SK-N-SH (cell line): ENCODE data around the gene RFX2. TPM values are rescaled to one million over a fixed set of nuclear protein-coding genes. Genes with fewer than 3 reads are reported as not detected.
A peak's percentile ranks its signal among the peaks of the same experiment; 100 is the strongest.

Experiments used
- CTCF ChIA-PET: fragments of 300-600, 350-600 bp; formaldehyde crosslinking; extraction: SDS; loops from one replicate; lab custom pipeline; 2021; lab: Yijun Ruan, JAX
- POLR2A ChIA-PET: fragments of 350-600 bp; sonication (Branson Sonifier 250); formaldehyde crosslinking; extraction: SDS; loops from one replicate; lab custom pipeline; 2020; ENCODE audit warnings: antibody characterized with exemption, inconsistent platforms; lab: Yijun Ruan, JAX
- DNase-seq: peaks from one replicate; pipeline ENCODE4 v3.0.0; 2012
- H2AFZ ChIP-seq: fragments of 200-600 bp; sonication (generic); 2 replicates; pipeline ENCODE4 v1.8.1; 2016; ENCODE audit warnings: antibody characterized with exemption, mild to moderate bottlenecking, low read depth
- H3F3A ChIP-seq: fragments of 200-600 bp; sonication (generic); replicated peaks from 2 replicates; pipeline ENCODE3; 2016; ENCODE audit warnings: antibody characterized with exemption, mild to moderate bottlenecking; ENCODE audit not compliant: insufficient read depth
- H3K27ac ChIP-seq, 2 experiments: fragments of 200-500 bp in 1 of 2; fragments of 200-600 bp in 1 of 2; sonication (Bioruptor generic) in 1 of 2; sonication (generic), shearing (Covaris generic) in 1 of 2; 2 replicates each; pipeline versions ENCODE4 v1.5.1 to v1.6.1; 2014 to 2016; ENCODE audit warnings: low read depth in 2 of 2, inconsistent platforms in 1 of 2, low read length in 1 of 2, mild to moderate bottlenecking in 1 of 2, mixed read lengths in 1 of 2
- H3K27me3 ChIP-seq: fragments of 200-600 bp; sonication (generic), shearing (Covaris generic); 2 replicates; pipeline ENCODE4 v1.6.1; 2016; ENCODE audit warnings: mixed run types; ENCODE audit not compliant: insufficient read depth
- H3K36me3 ChIP-seq, 2 experiments: fragments of 200-500 bp in 1 of 2; fragments of 200-600 bp in 1 of 2; sonication (Bioruptor generic) in 1 of 2; sonication (generic) in 1 of 2; replicated peaks in 1 of 2; 2 replicates each; pipeline versions ENCODE3 to v1.5.1; 2014 to 2016; ENCODE audit warnings: low read length in 1 of 2, mild to moderate bottlenecking in 1 of 2; ENCODE audit not compliant: insufficient read depth in 2 of 2, control insufficient read depth in 1 of 2
- H3K4me1 ChIP-seq, 2 experiments: fragments of 200-500 bp in 1 of 2; fragments of 200-600 bp in 1 of 2; sonication (Bioruptor generic) in 1 of 2; sonication (generic), shearing (Covaris generic) in 1 of 2; 2 replicates each; pipeline versions ENCODE4 v1.5.1 to v1.6.1; 2014 to 2016; ENCODE audit warnings: low read depth in 1 of 2, low read length in 1 of 2, mixed run types in 1 of 2; ENCODE audit not compliant: insufficient read depth in 2 of 2, control insufficient read depth in 1 of 2
- H3K4me2 ChIP-seq: fragments of 200-600 bp; sonication (generic), shearing (Covaris generic); 2 replicates; pipeline ENCODE4 v1.6.1; 2017; ENCODE audit warnings: mixed run types
- H3K4me3 ChIP-seq, 2 experiments: fragments of 200-500 bp in 1 of 2; fragments of 200-600 bp in 1 of 2; sonication (Bioruptor generic) in 1 of 2; sonication (generic), shearing (Covaris generic) in 1 of 2; 2 replicates each; pipeline versions ENCODE4 v1.5.1 to v1.8.1; 2014 to 2016; ENCODE audit warnings: low read depth in 2 of 2, inconsistent platforms in 1 of 2, low read length in 1 of 2, mild to moderate bottlenecking in 1 of 2, mixed read lengths in 1 of 2, moderate library complexity in 1 of 2
- H3K79me2 ChIP-seq: fragments of 200-600 bp; sonication (generic); 2 replicates; pipeline ENCODE4 v1.8.1; 2017; ENCODE audit warnings: mild to moderate bottlenecking; ENCODE audit not compliant: insufficient read depth
- H3K9ac ChIP-seq: fragments of 200-600 bp; sonication (generic); 2 replicates; pipeline ENCODE4 v1.6.1; 2017; ENCODE audit warnings: mixed run types
- H3K9me2 ChIP-seq: fragments of 200-600 bp; sonication (generic); 2 replicates; pipeline ENCODE4 v1.6.1; 2017; ENCODE audit warnings: mixed run types
- H3K9me3 ChIP-seq: fragments of 200-600 bp; sonication (generic); 2 replicates; pipeline ENCODE4 v1.6.1; 2017; ENCODE audit warnings: mixed run types, mild to moderate bottlenecking, moderate library complexity
- H4K20me1 ChIP-seq: fragments of 200-600 bp; sonication (generic); 2 replicates; pipeline ENCODE4 v1.6.1; 2017; ENCODE audit warnings: mild to moderate bottlenecking, mixed run types; ENCODE audit not compliant: insufficient read depth
- ELF1 ChIP-seq: IDR thresholded peaks from 2 replicates; pipeline ENCODE4 v1.4.0; 2012
- FOXM1 ChIP-seq: IDR thresholded peaks from 2 replicates; pipeline ENCODE4 v1.4.0; 2012; ENCODE audit warnings: low read depth, mild to moderate bottlenecking
- GABPA ChIP-seq: IDR thresholded peaks from 2 replicates; pipeline ENCODE4 v1.4.0; 2012; ENCODE audit warnings: low read depth, mild to moderate bottlenecking
- MEF2A ChIP-seq: IDR thresholded peaks from 2 replicates; pipeline ENCODE4 v1.4.0; 2012; ENCODE audit warnings: low read depth, borderline replicate concordance
- NFIC ChIP-seq: IDR thresholded peaks from 2 replicates; pipeline ENCODE4 v1.4.0; 2012; ENCODE audit warnings: borderline replicate concordance
- POLR2AphosphoS5 ChIP-seq: IDR thresholded peaks from 2 replicates; pipeline ENCODE4 v1.6.1; 2012; ENCODE audit warnings: low read depth, low read length
- RAD21 ChIP-seq: IDR thresholded peaks from 2 replicates; pipeline ENCODE4 v1.6.1; 2012; ENCODE audit warnings: mild to moderate bottlenecking, low read length
- RCOR1 ChIP-seq: fragments of 150-350 bp; IDR thresholded peaks from 2 replicates; pipeline ENCODE4 v1.6.1; 2017; ENCODE audit warnings: antibody characterized with exemption, low read length
- RXRA ChIP-seq: IDR thresholded peaks from 2 replicates; pipeline ENCODE4 v1.4.0; 2012; ENCODE audit warnings: low read depth, mild to moderate bottlenecking, borderline replicate concordance
- SIN3A ChIP-seq: IDR thresholded peaks from 2 replicates; pipeline ENCODE4 v1.6.1; 2012; ENCODE audit warnings: low read depth, mild to moderate bottlenecking, low read length, moderate library complexity, borderline replicate concordance
- TAF1 ChIP-seq: IDR thresholded peaks from 2 replicates; pipeline ENCODE4 v1.6.1; 2012; ENCODE audit warnings: low read depth, mild to moderate bottlenecking, low read length, moderate library complexity, borderline replicate concordance
- TCF12 ChIP-seq: IDR thresholded peaks from 2 replicates; pipeline ENCODE4 v1.4.0; 2012
- TEAD4 ChIP-seq: IDR thresholded peaks from 2 replicates; pipeline ENCODE4 v1.4.0; 2012; ENCODE audit warnings: mild to moderate bottlenecking, borderline replicate concordance; ENCODE audit not compliant: insufficient read depth
- USF2 ChIP-seq: fragments of 150-350 bp; IDR thresholded peaks from 2 replicates; pipeline ENCODE4 v1.6.1; 2017; ENCODE audit warnings: antibody characterized with exemption, low read length, low read depth, borderline replicate concordance
- YY1 ChIP-seq: IDR thresholded peaks from 2 replicates; pipeline ENCODE4 v1.4.0; 2012; ENCODE audit warnings: low read depth, mild to moderate bottlenecking
- WGBS: methylation state at CpG from one replicate; pipeline ENCODE4 v1.1.6; 2017; ENCODE audit warnings: low lambda C conversion rate; 5-methylcytosine and 5-hydroxymethylcytosine counted together
- polyA plus RNA-seq, 3 experiments: library from polyadenylated mRNA; depleted of rRNA; stranded (reverse); fragments of >200 nt; gene quantifications; 2 replicates each; pipeline ENCODE4 v1.2.3, GENCODE V29; 2012
- TF ChIP-seq, protein P1 (sequence below): fragments of 150-350 bp; IDR thresholded peaks from 2 replicates; pipeline ENCODE4 v1.6.1; 2016; ENCODE audit warnings: mild to moderate bottlenecking, low read depth, low read length
- TF ChIP-seq, protein P2 (sequence below): IDR thresholded peaks from 2 replicates; pipeline ENCODE4 v1.4.0; 2012; ENCODE audit warnings: low read depth

RFX2 gene
- polyA plus RNA-seq, 1 of the 3 experiments (the other 2 are of a cell fraction): 12.6 TPM

DNA sequence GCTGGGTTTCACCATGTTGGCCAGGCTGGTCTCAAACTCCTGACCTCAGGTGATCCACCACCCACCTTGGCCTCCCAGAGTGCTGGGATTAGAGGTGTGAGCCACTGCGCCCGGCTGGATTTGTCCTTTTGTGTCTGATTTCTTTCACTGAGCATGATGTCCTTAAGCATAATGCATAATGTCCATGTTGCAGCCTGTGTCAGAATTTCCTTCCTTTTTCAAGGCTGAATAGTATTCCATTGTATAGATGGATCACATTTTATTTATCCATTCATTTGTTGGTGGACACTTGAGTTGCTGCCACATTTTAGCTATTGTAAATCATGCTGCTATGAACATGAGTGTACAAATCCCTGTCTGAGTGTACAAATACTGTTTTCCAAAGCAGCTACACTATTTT is 25.5 kb downstream of the RFX2 start:
- Histone ChIP-seq H2AFZ (no peak overlapping the region), H3K9me3 (no peaks in the 10 kb centered on the region), H3K4me3 (no peak overlapping the region), H3K36me3 (no peaks in the 10 kb centered on the region), H4K20me1 (no peaks in the 10 kb centered on the region), H3K9ac (no peak overlapping the region), H3F3A (peaks cover 30% of the 10 kb centered on the region), H3K79me2 (peaks cover 87% of the 10 kb centered on the region), H3K4me1 (peaks cover 15 to 25% of the 10 kb centered on the region in 2 experiments), H3K27ac (no peak overlapping the region), H3K4me2 (no peak overlapping the region), H3K27me3 (no peaks in the 10 kb centered on the region), H3K9me2 (no peaks in the 10 kb centered on the region)
- no peak for TF ChIP-seq ELF1
- TF ChIP-seq, protein P1, sequence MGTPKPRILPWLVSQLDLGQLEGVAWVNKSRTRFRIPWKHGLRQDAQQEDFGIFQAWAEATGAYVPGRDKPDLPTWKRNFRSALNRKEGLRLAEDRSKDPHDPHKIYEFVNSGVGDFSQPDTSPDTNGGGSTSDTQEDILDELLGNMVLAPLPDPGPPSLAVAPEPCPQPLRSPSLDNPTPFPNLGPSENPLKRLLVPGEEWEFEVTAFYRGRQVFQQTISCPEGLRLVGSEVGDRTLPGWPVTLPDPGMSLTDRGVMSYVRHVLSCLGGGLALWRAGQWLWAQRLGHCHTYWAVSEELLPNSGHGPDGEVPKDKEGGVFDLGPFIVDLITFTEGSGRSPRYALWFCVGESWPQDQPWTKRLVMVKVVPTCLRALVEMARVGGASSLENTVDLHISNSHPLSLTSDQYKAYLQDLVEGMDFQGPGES: no peak
- no peak for TF ChIP-seq RAD21
- no peak for TF ChIP-seq TEAD4
- TF ChIP-seq RXRA: no peak
- TF ChIP-seq YY1: no peak
- TF ChIP-seq, protein P2, sequence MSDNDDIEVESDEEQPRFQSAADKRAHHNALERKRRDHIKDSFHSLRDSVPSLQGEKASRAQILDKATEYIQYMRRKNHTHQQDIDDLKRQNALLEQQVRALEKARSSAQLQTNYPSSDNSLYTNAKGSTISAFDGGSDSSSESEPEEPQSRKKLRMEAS: no peak
- TF ChIP-seq GABPA: no peak
- TF ChIP-seq TCF12: no peak
- POLR2A ChIA-PET: no interaction called here
- WGBS: 100% methylated on average over 2 of the region's 2 CpGs
- DNase-seq: no peak
- CTCF ChIA-PET: interaction anchor here (1.4 kb wide), 1 partner anchor 36 kb away, joined by 5 read pairs; no protein-coding TSS in a partner anchor

GRCh38 chr19:6079107-6079506 is 31.2 kb downstream of the RFX2 start:
- H3K4me1 ChIP-seq: peaks cover 0 to 14% of the 10 kb centered on the region in 2 experiments; a peak in 3 of 4 replicates
- CTCF ChIA-PET: interaction anchor here (0.9 kb wide), 1 partner anchor 19 kb away, joined by 3 read pairs; no protein-coding TSS in a partner anchor

DNA sequence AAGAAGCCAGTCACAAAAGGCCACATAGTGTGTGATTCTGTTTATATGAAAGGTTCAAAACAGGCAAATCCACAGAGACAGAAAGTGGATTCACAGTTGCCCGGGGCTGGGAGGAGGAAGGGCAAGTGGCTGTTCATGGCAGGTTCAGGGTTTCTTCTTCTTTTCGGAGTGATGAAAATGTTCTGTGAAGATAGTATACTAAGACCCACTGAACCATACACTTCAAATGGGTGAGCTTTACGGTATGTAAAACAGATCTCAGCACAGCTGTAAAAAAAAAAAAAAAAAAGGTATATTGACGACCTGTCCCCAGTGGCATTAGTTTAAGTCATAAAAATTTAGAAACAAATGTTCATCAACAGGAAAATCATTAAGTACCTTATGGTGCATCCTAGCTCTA is 32.2 kb downstream of the RFX2 start:
- 93% methylated on average over 4 of the region's 4 CpGs for WGBS
- no peaks in the 10 kb centered on the region for H3K36me3 ChIP-seq

More at GRCh38 chr19:6079107-6079506, 31.2 kb downstream of the RFX2 start:
- WGBS: 91% methylated on average over 5 of the region's 5 CpGs
- Histone ChIP-seq H3K36me3 (no peaks in the 10 kb centered on the region), H4K20me1 (no peaks in the 10 kb centered on the region), H3K9me3 (no peaks in the 10 kb centered on the region), H3F3A (peaks cover 6% of the 10 kb centered on the region), H3K4me3 (no peak overlapping the region), H3K9ac (no peak overlapping the region), H3K4me2 (no peak overlapping the region), H2AFZ (no peak overlapping the region), H3K9me2 (no peaks in the 10 kb centered on the region), H3K27ac (no peak overlapping the region), H3K79me2 (peaks cover 80% of the 10 kb centered on the region), H3K27me3 (no peaks in the 10 kb centered on the region)
- DNase-seq: no peak
- POLR2A ChIA-PET: no interaction called here
- no peak for TF ChIP-seq MEF2A

More for the DNA sequence above, 32.2 kb downstream of the RFX2 start:
- no peaks in the 10 kb centered on the region for H3K9me2 ChIP-seq
- H3F3A ChIP-seq: peaks cover 6% of the 10 kb centered on the region
- no peak overlapping the region for H2AFZ ChIP-seq
- peaks cover 0 to 14% of the 10 kb centered on the region in 2 experiments; a peak in 3 of 4 replicates for H3K4me1 ChIP-seq
- ChIA-PET CTCF (interaction anchor here (0.9 kb wide), 1 partner anchor 18 kb away, joined by 3 read pairs; no protein-coding TSS in a partner anchor), POLR2A (no interaction called here)
- no peak overlapping the region for H3K4me3 ChIP-seq
- no peaks in the 10 kb centered on the region for H4K20me1 ChIP-seq
- no peak overlapping the region for H3K9ac ChIP-seq
- no peaks in the 10 kb centered on the region for H3K27me3 ChIP-seq
- no peak overlapping the region for H3K4me2 ChIP-seq
- H3K9me3 ChIP-seq: no peaks in the 10 kb centered on the region
- TF ChIP-seq YY1: no peak
- no peak for TF ChIP-seq FOXM1
- no peak for TF ChIP-seq POLR2AphosphoS5
- TF ChIP-seq SIN3A: no peak
- no peak for TF ChIP-seq RAD21
- no peak for TF ChIP-seq MEF2A
- no peak for TF ChIP-seq TAF1
- TF ChIP-seq RCOR1: no peak
- no peak for TF ChIP-seq TEAD4
- no peak for TF ChIP-seq USF2
- TF ChIP-seq TCF12: no peak
- no peak for TF ChIP-seq NFIC
- peak overlapping the region in 1 of 2 experiments; percentile 91; a peak in 1 of 4 replicates for H3K27ac ChIP-seq
- peaks cover 80% of the 10 kb centered on the region for H3K79me2 ChIP-seq
- DNase-seq: no peak
